ENCODE results near the gene IDH3A.

DNA sequence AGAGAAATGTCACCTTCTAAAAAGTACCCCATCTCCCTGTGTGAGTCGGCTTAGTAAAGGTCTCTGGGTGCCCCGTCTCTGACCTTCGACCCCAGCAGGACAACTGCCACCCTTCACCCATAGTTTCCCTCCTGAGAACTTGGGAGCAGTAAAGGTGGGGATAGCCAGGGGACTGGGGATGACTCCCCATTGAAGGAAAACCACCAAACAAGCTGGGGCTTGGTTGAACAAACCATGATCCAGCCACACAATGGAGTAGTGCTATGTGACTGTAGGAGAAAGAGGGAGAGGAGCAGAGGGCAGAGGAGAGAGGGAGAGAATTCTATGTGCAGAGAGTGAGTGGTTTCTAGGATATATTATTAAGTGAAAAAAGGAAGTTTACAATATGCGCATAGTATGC lies 33.7 kb downstream of the IDH3A start:
- no peak for TF ChIP-seq POLR2A (IDR thresholded peaks at IDR 0.05)
- TF ChIP-seq, protein P1, sequence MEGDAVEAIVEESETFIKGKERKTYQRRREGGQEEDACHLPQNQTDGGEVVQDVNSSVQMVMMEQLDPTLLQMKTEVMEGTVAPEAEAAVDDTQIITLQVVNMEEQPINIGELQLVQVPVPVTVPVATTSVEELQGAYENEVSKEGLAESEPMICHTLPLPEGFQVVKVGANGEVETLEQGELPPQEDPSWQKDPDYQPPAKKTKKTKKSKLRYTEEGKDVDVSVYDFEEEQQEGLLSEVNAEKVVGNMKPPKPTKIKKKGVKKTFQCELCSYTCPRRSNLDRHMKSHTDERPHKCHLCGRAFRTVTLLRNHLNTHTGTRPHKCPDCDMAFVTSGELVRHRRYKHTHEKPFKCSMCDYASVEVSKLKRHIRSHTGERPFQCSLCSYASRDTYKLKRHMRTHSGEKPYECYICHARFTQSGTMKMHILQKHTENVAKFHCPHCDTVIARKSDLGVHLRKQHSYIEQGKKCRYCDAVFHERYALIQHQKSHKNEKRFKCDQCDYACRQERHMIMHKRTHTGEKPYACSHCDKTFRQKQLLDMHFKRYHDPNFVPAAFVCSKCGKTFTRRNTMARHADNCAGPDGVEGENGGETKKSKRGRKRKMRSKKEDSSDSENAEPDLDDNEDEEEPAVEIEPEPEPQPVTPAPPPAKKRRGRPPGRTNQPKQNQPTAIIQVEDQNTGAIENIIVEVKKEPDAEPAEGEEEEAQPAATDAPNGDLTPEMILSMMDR (IDR thresholded peaks at IDR 0.05), result no peak

Measured in right lobe of liver (tissue), 4 donors.